CD4-positive, alpha-beta T cell treated with Interleukin-21 for 1 hour (primary cell): ENCODE data around the gene TUBB6.

Experiments
- DNase-seq: peaks from one replicate; pipeline ENCODE4 v3.0.0-alpha.2; 2020

TUBB6 gene

DNA sequence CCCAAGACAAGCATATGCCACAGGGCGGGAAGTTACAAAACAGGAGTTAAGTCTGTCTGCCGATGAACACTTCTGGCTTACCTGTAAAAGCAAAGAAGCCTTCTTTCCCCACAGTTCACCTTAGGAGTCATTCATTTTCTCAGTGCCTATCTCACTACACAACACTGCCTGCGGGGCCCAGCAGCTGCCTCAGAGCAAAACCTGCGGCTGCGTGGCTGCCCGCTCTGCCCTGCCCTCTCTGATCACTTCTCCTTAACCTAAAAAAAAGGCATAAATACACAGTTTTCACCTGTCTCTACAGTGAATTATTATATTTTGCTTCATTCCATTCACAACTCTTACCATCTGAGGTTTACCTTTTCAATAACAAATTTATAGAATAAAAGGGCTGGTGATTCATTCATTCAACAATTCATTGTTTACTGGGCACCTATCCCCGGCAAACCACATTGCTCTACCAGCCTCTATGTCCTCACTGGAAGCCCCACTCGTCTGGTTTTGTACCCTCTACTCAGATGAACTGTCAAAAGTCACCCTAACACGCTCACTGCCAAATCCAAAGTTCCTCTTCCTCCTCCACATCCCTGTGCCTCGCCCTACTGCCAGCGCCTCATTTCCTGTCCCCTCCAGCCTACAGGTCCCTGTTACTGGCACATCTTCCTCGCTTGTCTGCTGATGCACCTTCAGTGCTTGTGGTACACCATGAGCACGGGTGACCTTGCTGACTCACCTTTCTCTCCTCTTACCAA is 37.6 kb downstream of the TUBB6 start:
- DNase-seq = no peak

GRCh38 chr18:12346240-12346565 is 38.2 kb downstream of the TUBB6 start:
- DNase-seq = no peak

GRCh38 chr18:12347895-12348294 is 39.9 kb downstream of the TUBB6 start:
- DNase-seq = no peak

DNA sequence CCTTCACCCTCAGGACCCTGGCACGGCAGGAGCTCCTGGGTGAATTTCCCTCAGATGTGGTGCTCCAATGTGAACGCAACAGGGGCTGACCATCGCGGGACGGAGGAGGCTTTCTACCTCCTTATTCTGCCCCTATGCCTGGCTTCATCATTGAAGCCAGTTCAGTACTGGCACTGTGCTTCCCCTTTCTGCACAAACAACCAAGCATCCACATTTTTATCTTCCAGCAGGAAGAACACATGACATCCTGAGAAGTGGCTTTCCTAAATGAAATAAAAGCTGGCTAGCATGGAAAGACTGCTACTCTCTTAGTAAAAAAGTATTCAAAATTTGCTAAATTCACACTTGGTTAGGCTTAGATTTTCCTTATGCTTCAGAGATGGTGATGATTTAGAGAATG is 44.1 kb downstream of the TUBB6 start:
- DNase-seq = no peak

GRCh38 chr18:12359515-12359927 is 51.5 kb downstream of the TUBB6 start:
- no peak for DNase-seq

GRCh38 chr18:12361770-12362378 is 53.8 kb downstream of the TUBB6 start:
- DNase-seq = no peak

- no peak for DNase-seq
Observed at GRCh38 chr18:12362473-12363174, 54.6 kb downstream of the TUBB6 start.

DNA sequence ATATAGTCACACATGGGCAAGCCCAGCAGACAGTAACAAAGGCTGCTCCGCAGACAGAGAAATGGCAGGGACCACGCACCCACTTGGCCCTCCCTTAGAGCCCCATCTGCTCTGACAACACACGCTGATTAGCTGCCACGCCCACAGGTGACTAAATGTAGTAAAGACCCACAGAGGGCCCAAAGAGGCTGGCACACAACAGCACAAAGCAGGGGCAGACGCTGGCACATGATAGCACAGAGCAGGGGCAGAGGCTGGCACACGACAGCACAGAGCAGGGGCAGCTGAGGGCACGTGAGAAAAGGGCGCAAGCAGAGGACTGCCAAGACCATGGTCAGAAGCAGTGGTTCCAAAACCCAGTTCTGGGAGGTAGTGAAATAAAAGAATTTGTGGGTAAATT is 58.3 kb downstream of the TUBB6 start:
- no peak for DNase-seq

DNA sequence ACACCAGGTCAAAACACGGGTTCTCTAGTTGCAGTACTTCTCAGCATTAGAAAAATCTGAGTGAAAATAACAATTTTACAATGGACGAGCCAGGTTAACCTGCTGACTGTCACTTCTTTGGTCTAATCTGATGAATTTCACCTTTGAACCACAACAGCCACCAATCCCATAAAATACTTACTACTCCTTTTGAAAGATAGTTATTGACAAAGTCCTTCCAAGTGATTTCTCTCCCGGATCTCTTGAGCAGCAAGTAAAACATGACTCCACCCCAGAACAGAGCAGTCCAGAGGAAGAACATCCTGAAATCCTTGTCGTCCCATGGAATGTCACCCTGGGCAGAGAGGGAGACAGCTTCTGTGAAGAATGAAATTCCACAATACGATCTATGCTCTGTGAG is 58.7 kb downstream of the TUBB6 start:
- no peak for DNase-seq

DNA sequence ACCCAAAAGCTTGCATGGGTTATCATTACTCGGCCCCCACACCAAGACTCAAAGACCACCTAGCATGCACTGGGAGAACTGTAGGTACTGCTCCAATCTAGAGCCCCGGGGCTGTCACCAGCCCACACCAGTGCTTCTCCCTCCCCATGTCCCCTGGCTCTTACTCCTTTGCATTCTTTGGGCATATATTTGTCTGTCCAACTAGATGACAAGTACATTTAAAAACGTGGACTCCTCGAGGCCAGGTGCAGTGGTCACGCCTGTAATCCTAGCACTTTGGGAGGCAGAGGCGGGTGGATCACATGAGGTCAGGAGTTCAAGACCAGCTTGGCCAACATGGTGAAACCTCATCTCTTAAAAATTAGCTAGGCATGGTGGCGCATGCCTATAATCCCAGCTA is 61.2 kb downstream of the TUBB6 start:
- DNase-seq = no peak

- no peak for DNase-seq
Observed at GRCh38 chr18:12371590-12371989, 63.5 kb downstream of the TUBB6 start.

DNA sequence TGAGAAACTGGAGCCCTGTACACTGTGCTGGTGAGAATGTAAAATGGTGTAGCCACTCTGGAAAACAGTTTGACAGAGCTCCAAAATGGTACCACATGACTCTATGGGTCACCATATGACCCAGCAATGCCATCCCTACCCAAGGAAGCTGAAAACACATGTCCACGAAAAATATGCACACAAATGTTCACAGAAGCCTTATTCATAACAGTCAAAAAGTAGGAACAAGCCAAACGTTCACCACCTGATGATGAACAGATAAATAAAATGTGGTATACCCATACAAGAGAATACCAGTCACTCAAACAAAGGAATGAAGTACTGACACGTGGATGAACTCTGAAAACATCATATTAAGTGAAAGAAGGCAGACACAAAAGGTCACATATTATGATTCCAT is 64.4 kb downstream of the TUBB6 start:
- no peak for DNase-seq

- DNase-seq = no peak
Observed at GRCh38 chr18:12373116-12373770, 65.2 kb downstream of the TUBB6 start.

GRCh38 chr18:12373771-12374116 is 65.7 kb downstream of the TUBB6 start:
- no peak for DNase-seq

DNA sequence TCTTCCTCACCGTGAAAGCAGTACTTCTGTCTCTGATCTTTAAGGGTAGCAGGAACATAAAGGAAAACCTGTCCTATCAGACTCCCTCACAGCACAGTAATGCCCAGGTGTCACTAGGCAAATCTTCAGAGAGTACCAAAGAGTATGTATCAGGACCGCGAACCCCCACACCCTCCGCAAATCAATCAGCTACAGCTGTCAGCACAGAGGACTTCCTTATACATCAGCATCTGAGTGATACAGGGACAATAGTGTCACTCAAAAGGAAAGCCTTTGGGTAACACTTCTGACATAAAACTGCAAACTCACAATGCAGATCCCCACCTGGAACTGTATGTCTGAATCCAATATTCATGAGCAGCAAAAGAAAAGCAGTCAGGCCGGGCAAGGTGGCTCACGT is 66.4 kb downstream of the TUBB6 start:
- DNase-seq = no peak
